Fibroblast of the aortic adventitia (primary cell): ENCODE results near the gene NEFH. TPM values are rescaled to one million over a fixed set of nuclear protein-coding genes. Genes with fewer than 3 reads are reported as not detected.
A peak's percentile ranks its signal among the peaks of the same experiment; 100 is the strongest.

ENCODE experiments used
- DNase-seq: peaks from one replicate; pipeline ENCODE4 v3.0.0-alpha.2; 2010; ENCODE audit warnings: low read depth
- H3K4me3 ChIP-seq: 2 replicates; pipeline ENCODE4 v1.5.1; 2011; ENCODE audit warnings: low read depth, mild to moderate bottlenecking, control low read depth, low read length, moderate library complexity
- CTCF ChIP-seq: IDR thresholded peaks from 2 replicates; pipeline ENCODE4 v1.5.1; 2011; ENCODE audit warnings: mild to moderate bottlenecking, low read length, control low read depth, inconsistent platforms; ENCODE audit not compliant: insufficient read depth
- total RNA-seq: library from RNA; depleted of rRNA; stranded (reverse); fragments of >200 nt; gene quantifications from 2 replicates; pipeline ENCODE4 v1.2.3, GENCODE V29; 2012; ENCODE audit warnings: low replicate concordance

The NEFH gene
- total RNA-seq, 1 donor, result 0.54 TPM

GRCh38 chr22:29476116-29476515 lies 3.9 kb upstream of the NEFH start:
- TF ChIP-seq CTCF, result no peak
- H3K4me3 ChIP-seq, result no peak overlapping the region
- no peak for DNase-seq

- no peak overlapping the region for H3K4me3 ChIP-seq
- no peak for DNase-seq
- no peak for TF ChIP-seq CTCF
These were observed 2.2 kb upstream of the NEFH start for GRCh38 chr22:29477723-29478318.

- TF ChIP-seq CTCF, result no peak
- no peak for DNase-seq
- no peak overlapping the region for H3K4me3 ChIP-seq
These were observed 1.4 kb upstream of the NEFH start for GRCh38 chr22:29478326-29479276.

- TF ChIP-seq CTCF, result no peak
- peak overlapping the region; percentile 42 for H3K4me3 ChIP-seq
- no peak for DNase-seq
These were observed 169 bp downstream of the NEFH start for GRCh38 chr22:29480262-29480511.

GRCh38 chr22:29480512-29481264 lies 670 bp downstream of the NEFH start:
- TF ChIP-seq CTCF, result no peak
- peak overlapping the region; percentile 52 for H3K4me3 ChIP-seq
- peak; percentile 50 for DNase-seq

GRCh38 chr22:29481265-29482000 lies 1.4 kb downstream of the NEFH start:
- peak overlapping the region; percentile 52 for H3K4me3 ChIP-seq
- no peak for DNase-seq
- TF ChIP-seq CTCF, result no peak
